Smooth muscle cell of the brain vasculature (primary cell): ENCODE measurements around the gene NDUFA13.

Source experiments
- DNase-seq: peaks from one replicate; pipeline ENCODE4 v3.0.0-alpha.2; 2012; ENCODE audit warnings: low read depth, low spot score

The NDUFA13 gene

GRCh38 chr19:19547674-19548336, 31.8 kb downstream of the NDUFA13 start:
- no peak for DNase-seq

DNA sequence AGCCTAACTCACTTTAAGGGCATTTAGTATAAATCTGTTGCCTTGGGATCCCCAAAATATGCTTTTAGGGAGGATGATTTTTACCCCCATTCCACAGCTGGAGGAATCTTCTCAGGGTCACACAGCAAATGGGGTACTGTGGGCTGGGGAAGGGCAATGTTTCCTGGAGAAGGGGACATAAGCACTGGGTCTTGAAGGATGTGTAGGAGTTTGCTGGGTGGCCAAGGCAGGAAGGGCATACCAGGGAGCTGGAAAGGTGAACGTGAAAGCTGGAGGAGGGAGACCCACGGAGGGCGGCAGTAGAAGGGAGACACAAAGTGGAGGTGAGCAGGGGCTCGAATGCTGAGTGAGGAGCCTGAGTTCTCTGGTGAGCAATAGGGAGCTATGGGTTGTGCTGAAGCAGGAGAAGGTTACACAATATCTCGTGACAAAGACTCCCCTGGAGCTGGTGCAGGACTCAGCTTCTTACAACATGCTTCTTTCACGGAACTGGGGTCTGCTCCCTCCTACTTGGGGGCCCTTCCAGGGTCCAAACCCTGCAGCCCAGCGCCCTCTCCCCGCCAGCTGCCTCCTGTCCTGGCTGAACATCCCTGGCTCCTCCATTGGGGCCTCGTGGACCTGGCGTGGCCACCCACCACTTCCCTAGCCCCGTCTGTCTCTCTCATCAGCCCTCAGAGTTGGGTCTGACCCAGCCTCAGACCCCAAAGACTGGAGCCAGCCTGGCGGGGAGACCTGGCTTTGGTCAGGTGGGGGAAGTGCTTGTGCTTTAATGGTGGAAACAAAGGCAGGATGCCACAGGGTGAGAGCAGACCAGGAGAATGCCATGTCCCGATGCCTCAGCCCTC, 33.1 kb downstream of the NDUFA13 start:
- DNase-seq, result no peak

- no peak for DNase-seq
Measured at GRCh38 chr19:19549804-19550464, 33.9 kb downstream of the NDUFA13 start.

DNA sequence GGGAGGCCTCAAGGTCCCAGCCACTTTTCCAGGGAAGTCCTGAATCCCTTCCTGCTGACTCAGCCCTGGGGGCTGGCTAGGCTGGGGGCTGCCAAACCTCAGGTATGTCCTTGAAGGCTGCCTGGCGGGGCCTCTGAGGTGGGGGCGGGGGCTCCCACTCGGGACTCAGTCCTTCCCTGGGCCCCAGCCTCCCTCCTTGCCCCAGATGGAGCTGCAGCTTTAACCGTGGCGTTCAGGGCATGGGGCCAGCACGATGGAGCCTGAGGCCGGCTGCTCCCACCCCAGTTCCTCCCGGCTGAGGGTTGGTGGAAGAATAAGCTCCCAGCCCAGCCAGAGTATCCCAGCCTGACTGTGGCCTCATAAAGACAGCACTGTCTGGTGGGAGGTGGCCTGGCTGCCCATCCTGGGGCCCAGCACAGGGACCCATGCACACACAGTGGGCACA, 34.5 kb downstream of the NDUFA13 start:
- no peak for DNase-seq

DNA sequence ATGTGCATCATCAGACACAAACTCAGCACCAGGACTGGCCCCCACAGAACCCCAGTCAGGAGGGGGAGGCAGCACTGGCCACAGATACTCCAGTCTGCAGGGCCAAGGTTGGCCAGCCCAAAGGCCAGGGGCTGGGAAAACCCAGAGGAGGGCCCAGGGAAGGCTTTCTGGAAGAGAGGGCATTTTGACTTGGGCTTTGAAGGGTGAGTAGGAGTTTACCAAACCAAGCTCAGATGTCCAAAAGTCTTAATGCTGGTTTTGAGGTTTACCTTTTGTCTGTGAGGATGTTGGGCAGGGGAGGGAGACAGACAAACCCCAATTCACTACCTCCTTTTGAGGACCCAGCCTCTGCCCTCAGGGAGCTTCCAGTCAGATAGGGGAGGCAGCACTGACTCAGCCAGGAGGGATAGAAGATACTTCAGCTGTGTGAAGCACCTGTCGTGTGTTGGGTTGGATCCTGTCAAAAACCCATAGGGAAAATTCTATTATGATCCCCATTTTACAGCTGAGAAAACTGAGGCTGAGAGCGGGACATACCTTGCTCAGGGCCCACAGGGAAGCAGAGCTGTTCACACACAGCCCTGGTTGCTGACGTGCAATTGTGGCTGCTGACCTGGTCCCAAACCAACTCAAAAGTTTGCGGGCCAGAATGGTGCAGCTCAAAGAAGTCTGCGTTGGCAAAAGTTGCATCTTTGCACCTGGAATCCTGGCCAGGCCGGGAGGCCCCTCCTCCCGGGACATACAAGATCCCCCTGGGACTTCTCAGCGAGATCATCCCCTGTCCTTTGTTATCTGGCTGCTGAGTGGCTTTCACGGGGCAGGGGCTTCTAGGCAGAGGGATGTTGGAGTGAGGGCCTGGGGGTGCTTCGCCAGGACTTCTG, 35.2 kb downstream of the NDUFA13 start:
- DNase-seq, result no peak

DNA sequence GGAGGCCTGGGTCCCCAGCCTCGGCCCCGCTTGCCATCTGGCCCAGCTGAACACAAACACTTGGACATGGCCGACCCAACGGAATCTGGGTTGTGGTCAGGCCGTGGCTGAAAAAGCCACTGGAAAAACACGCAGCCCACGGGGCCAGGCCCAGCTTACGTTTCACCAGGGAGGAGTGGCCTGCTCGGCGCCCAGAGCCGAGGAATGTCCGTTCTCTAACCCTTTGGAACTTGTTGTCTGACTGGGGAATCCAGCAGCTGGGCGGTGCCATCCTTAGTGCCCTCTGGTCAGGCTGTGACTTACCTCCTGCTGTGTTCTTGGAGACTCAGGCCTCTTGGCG, 35.8 kb downstream of the NDUFA13 start:
- DNase-seq, result no peak

- DNase-seq, result no peak
Measured at GRCh38 chr19:19552798-19553197, 36.8 kb downstream of the NDUFA13 start.

DNA sequence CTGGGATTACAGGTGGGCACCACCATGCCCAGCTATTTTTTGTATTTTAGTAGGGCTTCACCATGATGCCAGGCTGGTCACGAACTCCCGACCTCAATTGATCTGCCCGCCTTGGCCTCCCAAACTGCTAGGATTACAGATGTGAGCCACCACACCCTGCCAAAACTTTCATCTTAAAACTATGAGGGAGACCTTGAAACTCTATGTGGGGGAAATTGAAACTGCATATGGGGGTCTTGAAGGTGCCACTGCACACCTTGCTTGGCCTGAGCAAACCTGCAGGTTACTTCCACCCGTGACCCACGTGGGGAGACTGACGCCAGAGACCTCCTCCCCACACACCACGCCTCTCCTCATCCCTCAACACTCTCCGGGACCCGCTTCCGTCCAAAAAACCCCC, 37.6 kb downstream of the NDUFA13 start:
- no peak for DNase-seq

GRCh38 chr19:19554074-19555023, 38.3 kb downstream of the NDUFA13 start:
- DNase-seq, result no peak

DNA sequence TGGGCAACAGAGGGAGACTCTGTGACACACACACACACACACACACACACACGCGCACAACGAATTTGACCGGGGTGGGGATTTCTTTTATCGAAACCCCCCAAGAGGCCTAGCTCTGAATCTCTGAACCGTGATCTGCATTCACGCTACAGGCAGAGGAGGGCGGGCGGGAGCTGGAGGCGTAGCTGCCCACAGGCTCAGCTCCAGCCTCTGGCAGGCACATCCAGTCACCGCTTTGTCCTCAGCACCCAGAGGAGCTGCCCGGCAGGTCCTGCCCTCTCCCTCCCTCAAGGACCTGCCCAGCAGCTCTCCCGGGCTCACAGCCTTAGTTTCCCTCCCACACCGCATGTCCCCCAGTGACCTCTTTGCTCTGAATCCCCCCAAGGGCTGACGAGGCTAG, 42.0 kb downstream of the NDUFA13 start:
- no peak for DNase-seq

DNA sequence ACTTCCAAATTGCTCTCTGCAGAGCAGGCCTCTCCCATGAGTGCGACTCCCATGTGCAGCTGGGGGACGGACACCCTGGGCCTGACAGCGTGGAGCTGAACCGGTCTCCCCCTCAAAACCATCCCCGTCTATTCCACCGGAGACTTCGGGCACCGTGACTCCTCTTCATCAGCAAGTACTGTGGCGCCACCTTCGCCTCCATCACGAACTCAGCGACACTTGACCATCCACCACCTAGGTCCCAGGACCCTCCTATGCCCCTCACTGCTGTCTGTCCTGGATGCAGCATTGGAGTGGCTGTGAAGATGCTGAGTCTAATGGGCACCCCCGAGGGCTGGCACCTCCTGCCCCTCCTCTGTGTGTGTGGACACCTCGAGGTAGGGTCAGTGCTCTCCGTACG, 42.6 kb downstream of the NDUFA13 start:
- DNase-seq, result no peak

DNA sequence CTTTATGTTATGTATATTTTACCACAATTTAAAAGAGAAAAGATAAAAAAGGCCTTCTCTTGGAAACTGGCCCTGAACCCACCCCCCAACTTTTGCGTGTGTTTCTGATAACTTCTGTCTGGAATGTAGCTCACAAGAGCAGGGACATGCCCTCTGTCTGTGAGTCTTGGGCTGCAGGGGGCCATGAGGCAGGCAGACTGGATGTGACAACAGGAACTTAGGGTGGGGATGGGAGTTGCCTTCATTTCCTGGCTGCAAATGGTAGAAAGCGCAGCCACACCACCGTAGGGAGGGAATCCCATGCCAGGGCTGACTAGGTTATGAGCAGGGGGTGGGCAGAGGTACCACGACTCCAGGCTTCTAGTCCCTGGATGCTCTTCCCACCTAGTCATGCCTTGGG, 43.9 kb downstream of the NDUFA13 start:
- DNase-seq, result no peak

GRCh38 chr19:19561946-19562664, 46.1 kb downstream of the NDUFA13 start:
- DNase-seq, result no peak

DNA sequence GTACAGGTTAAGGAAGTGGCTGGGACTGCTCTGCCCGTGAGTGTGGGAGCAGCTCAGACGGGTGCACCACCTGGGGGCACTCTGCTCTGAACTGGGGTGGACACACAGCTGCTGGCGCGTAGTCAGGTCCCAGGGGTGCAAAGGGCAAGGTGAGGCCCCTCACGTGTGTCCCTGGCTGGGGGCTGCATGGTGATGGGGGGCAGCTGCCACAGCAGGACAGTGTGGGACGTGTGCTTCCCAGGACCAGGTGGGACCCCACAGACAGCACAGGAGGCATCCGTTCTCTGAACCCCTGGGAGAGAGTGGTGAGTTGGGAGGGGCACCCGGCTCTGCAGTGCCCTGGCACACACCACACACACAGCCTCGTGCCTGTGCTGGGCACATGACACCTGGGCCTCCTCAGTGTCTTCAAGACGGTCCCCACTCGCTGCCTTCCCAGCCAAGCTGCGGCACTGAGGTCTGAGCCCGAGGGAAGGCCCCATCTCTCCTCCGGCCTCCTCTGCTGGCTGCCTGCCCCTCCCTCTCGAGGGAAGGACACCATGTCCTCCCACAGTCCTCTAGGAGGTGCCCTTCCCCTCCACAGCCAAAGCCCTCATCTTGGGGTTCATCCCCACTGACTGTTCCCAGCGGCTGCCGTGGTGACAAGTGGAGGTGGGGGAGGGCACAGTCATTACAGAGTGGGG, 46.8 kb downstream of the NDUFA13 start:
- DNase-seq, result no peak

- no peak for DNase-seq
Measured at GRCh38 chr19:19563348-19563848, 47.4 kb downstream of the NDUFA13 start.

- no peak for DNase-seq
Measured at GRCh38 chr19:19566306-19566705, 50.3 kb downstream of the NDUFA13 start.

DNA sequence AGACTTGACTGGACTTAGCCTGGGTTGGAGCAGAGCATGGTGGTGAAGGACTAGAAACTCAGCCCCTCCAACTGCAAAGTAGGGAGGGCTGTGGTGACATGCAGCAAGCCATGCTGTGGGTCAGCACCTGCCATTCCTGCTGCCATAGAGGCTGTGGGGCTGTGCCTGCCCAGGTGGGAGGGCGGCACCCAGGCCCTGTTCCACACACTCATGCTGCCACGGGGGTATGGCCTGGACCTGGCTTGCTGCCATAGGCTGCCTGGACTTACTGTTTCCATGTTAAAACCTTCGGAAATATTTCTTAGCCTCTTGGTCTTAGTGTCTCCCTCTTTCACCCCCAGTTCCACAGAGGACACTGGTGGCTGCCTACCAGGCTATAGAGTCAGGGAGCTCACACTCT, 51.4 kb downstream of the NDUFA13 start:
- no peak for DNase-seq

DNA sequence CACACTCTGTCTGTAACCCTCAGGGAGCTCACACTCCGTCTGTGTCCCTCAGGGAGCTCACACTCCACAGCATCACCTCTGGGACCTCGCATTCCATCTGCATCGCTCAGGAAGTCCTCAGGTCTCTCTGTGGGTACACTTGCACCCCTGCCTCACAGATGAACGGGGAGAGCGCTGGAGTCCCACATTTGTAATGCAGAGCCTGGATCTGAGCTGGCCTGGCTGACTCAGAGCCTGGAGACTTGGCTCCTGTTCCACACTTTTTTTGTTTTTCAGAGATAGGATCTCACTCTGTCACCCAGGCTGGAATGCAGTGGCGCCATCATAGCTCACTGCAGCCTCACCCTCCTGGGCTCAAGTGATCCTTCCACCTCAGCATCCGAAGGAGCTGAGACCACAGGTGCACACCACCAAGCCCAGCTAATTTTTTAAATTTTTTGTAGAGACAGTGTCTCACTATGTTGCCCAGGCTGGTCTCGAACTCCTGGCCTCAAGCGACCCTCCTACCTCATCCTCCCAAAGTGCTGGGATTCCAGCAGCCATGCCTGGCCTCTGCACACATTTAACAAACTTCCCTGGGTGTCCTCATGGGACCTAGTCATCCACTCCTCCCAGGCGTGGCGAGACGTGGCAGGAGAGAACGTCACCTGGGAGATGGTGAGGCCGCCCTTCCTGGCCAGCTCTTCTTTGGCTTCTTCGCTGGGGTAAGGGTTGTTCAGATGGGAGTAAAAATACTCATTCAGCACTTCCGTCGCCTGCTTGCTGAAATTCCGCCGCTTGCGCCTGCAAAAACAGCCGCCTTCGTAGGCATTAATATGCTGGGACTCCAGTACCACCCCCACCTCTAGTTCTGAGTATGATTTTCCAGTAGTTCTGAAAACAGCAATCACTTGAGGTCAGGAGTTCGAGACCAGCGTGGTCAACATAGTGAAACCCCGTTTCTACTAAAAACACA, 53.1 kb downstream of the NDUFA13 start:
- no peak for DNase-seq
